HepG2 (cell line): ENCODE measurements around the gene PPP1R13B.

Experiments
- CTCF ChIP-seq: sonication (generic); formaldehyde crosslinking; IDR thresholded peaks from 2 replicates; pipeline ENCODE4 v1.5.0; 2020; ENCODE audit warnings: mild to moderate bottlenecking, missing genetic modification reagents, moderate library complexity
- SNAPC2 ChIP-seq: sonication (generic); formaldehyde crosslinking; IDR thresholded peaks from 2 replicates; pipeline ENCODE4 v1.8.1; 2022; ENCODE audit warnings: mild to moderate bottlenecking, missing genetic modification reagents

GRCh38 chr14:103728721-103729120, 118.7 kb downstream of the PPP1R13B start:
- TF ChIP-seq SNAPC2 (CRISPR knock-in tag) (no peak), CTCF (no peak)
